CD8-positive, alpha-beta memory T cell (primary cell): ENCODE results near the gene TRAP1. TPM values are rescaled to one million over a fixed set of nuclear protein-coding genes. Genes with fewer than 3 reads are reported as not detected.

Source experiments
- CTCF ChIA-PET: fragments of 350-600 bp; sonication (Branson Sonifier 250); formaldehyde crosslinking; loops from one replicate; lab custom pipeline; 2021; ENCODE audit warnings: antibody characterized with exemption; lab: Charles Lee
- POLR2A ChIA-PET: fragments of 350-600 bp; sonication (Branson Sonifier 250); formaldehyde crosslinking; loops from one replicate; lab custom pipeline; 2021; ENCODE audit warnings: antibody characterized with exemption; lab: Charles Lee
- DNase-seq, 5 donors: peaks; one replicate each; pipeline versions ENCODE4 v3.0.0 to v3.0.0-alpha.2; 2020 to 2022; ENCODE audit warnings: mixed read lengths in 1 of 5
- H3K27ac ChIP-seq: one replicate; pipeline ENCODE4 v1.7.0; 2013; ENCODE audit warnings: low read depth, mild to moderate bottlenecking, low read length, moderate library complexity
- H3K27me3 ChIP-seq: 2 replicates; pipeline ENCODE4 v1.7.0; 2013; ENCODE audit warnings: low read length, mild to moderate bottlenecking; ENCODE audit not compliant: insufficient read depth, poor library complexity, severe bottlenecking
- H3K36me3 ChIP-seq: 2 replicates; pipeline ENCODE4 v1.7.0; 2013; ENCODE audit warnings: mild to moderate bottlenecking, low read length, moderate library complexity; ENCODE audit not compliant: insufficient read depth
- H3K4me1 ChIP-seq: 2 replicates; pipeline ENCODE4 v1.7.0; 2013; ENCODE audit warnings: mild to moderate bottlenecking, low read length, moderate library complexity; ENCODE audit not compliant: insufficient read depth
- H3K4me3 ChIP-seq: 2 replicates; pipeline ENCODE4 v1.7.0; 2013; ENCODE audit warnings: mild to moderate bottlenecking, low read length
- H3K9me3 ChIP-seq: 2 replicates; pipeline ENCODE4 v1.7.0; 2013; ENCODE audit warnings: mild to moderate bottlenecking, low read length
- H3K27ac Mint-ChIP-seq, 8 donors: one replicate each; pipeline ENCODE4 v1.8.0; 2020 to 2021; ENCODE audit warnings: mixed read lengths in 8 of 8, mild to moderate bottlenecking in 6 of 8, inconsistent platforms in 3 of 8, moderate library complexity in 3 of 8
- H3K27me3 Mint-ChIP-seq, 2 donors: one replicate each; pipeline ENCODE4 v1.8.0; 2020 to 2021; ENCODE audit warnings: mixed read lengths in 2 of 2, mild to moderate bottlenecking in 1 of 2, moderate library complexity in 1 of 2
- H3K36me3 Mint-ChIP-seq, 3 donors: one replicate each; pipeline ENCODE4 v1.8.0; 2020 to 2021; ENCODE audit warnings: mixed read lengths in 3 of 3, inconsistent platforms in 1 of 3, mild to moderate bottlenecking in 1 of 3
- H3K4me1 Mint-ChIP-seq, 3 donors: one replicate each; pipeline ENCODE4 v1.8.0; 2020 to 2021; ENCODE audit warnings: mixed read lengths in 3 of 3, inconsistent platforms in 1 of 3, mild to moderate bottlenecking in 1 of 3
- H3K4me3 Mint-ChIP-seq, 7 donors: one replicate each; pipeline ENCODE4 v1.8.0; 2020 to 2021; ENCODE audit warnings: mixed read lengths in 7 of 7, mild to moderate bottlenecking in 6 of 7, moderate library complexity in 4 of 7, inconsistent platforms in 2 of 7
- H3K9me3 Mint-ChIP-seq, 5 donors: one replicate each; pipeline ENCODE4 v1.8.0; 2020 to 2022; ENCODE audit warnings: mixed read lengths in 5 of 5, mild to moderate bottlenecking in 3 of 5, moderate library complexity in 2 of 5, inconsistent platforms in 1 of 5
- polyA plus RNA-seq: library from polyadenylated mRNA; unstranded; fragments of 300-500 nt; fragmentation: Illumina TruSeq; gene quantifications from one replicate; pipeline ENCODE4 v1.2.3, GENCODE V29; 2021
- total RNA-seq, 2 experiments: library from RNA; stranded (reverse); gene quantifications; one replicate each; pipeline ENCODE4 v1.2.3, GENCODE V29; 2021

The TRAP1 gene
- total and polyA plus RNA-seq, 3 experiments from 2014 or later = 53.5 to 308 (median 283) TPM

- Mint-ChIP-seq H3K9me3 (no peaks in the 10 kb centered on the region), H3K36me3 (peaks cover 0 to 69% (median 13%) of the 10 kb centered on the region in 3 donors), H3K27me3 (no peaks in the 10 kb centered on the region), H3K4me3 (no peak overlapping the region), H3K4me1 (peaks cover 0 to 4% (median 4%) of the 10 kb centered on the region in 3 donors), H3K27ac (peak overlapping the region in 1 of 8 donors; percentile 42)
- CTCF ChIA-PET = interaction anchor here (0.5 kb wide), 1 partner anchor 174 kb away, joined by 4 read pairs; no protein-coding TSS in a partner anchor
- H3K4me1 ChIP-seq = no peaks in the 10 kb centered on the region
- H3K9me3 ChIP-seq = no peaks in the 10 kb centered on the region
- POLR2A ChIA-PET = no interaction called here
- no peak for DNase-seq
- peaks cover 30% of the 10 kb centered on the region for H3K36me3 ChIP-seq
- H3K27ac ChIP-seq = no peak overlapping the region
- no peaks in the 10 kb centered on the region for H3K27me3 ChIP-seq
- no peak overlapping the region for H3K4me3 ChIP-seq
Measured at GRCh38 chr16:3729161-3730112, 12.1 kb upstream of the TRAP1 start.

- H3K27me3 ChIP-seq = no peaks in the 10 kb centered on the region
- H3K27ac ChIP-seq = no peak overlapping the region
- no peaks in the 10 kb centered on the region for H3K9me3 Mint-ChIP-seq
- peaks cover 0 to 63% (median 10%) of the 10 kb centered on the region in 3 donors for H3K36me3 Mint-ChIP-seq
- no peaks in the 10 kb centered on the region for H3K27me3 Mint-ChIP-seq
- DNase-seq = no peak
- H3K4me3 Mint-ChIP-seq = peak overlapping the region in 1 of 7 donors; percentile 9
- H3K4me3 ChIP-seq = no peak overlapping the region
- no peaks in the 10 kb centered on the region for H3K9me3 ChIP-seq
- H3K4me1 Mint-ChIP-seq = peaks cover 0 to 4% (median 3%) of the 10 kb centered on the region in 3 donors
- ChIA-PET CTCF (no interaction called here), POLR2A (no interaction called here)
- H3K27ac Mint-ChIP-seq = peak overlapping the region in 2 of 8 donors; percentile 50 to 54
- peaks cover 30% of the 10 kb centered on the region for H3K36me3 ChIP-seq
- no peaks in the 10 kb centered on the region for H3K4me1 ChIP-seq
Measured at GRCh38 chr16:3728424-3729160, 11.3 kb upstream of the TRAP1 start.

- peaks cover 30% of the 10 kb centered on the region for H3K36me3 ChIP-seq
- H3K27me3 ChIP-seq = no peaks in the 10 kb centered on the region
- H3K4me1 ChIP-seq = no peaks in the 10 kb centered on the region
- H3K9me3 ChIP-seq = no peaks in the 10 kb centered on the region
- H3K4me3 ChIP-seq = no peak overlapping the region
- peaks cover 0 to 4% (median 3%) of the 10 kb centered on the region in 3 donors for H3K4me1 Mint-ChIP-seq
- POLR2A ChIA-PET = no interaction called here
- peak overlapping the region in 1 of 7 donors; percentile 16 for H3K4me3 Mint-ChIP-seq
- H3K27ac Mint-ChIP-seq = peak overlapping the region in 1 of 8 donors; percentile 14
- no peaks in the 10 kb centered on the region for H3K9me3 Mint-ChIP-seq
- CTCF ChIA-PET = no interaction called here
- no peak for DNase-seq
- H3K27ac ChIP-seq = no peak overlapping the region
- H3K27me3 Mint-ChIP-seq = no peaks in the 10 kb centered on the region
- peaks cover 0 to 58% (median 10%) of the 10 kb centered on the region in 3 donors for H3K36me3 Mint-ChIP-seq
Measured at GRCh38 chr16:3727806-3728381, 10.6 kb upstream of the TRAP1 start.

- Histone ChIP-seq H3K27me3 (no peaks in the 10 kb centered on the region), H3K9me3 (no peaks in the 10 kb centered on the region), H3K4me3 (no peak overlapping the region), H3K27ac (no peak overlapping the region), H3K36me3 (peaks cover 20% of the 10 kb centered on the region), H3K4me1 (no peaks in the 10 kb centered on the region)
- DNase-seq = no peak
- Mint-ChIP-seq H3K4me1 (peaks cover 0 to 4% (median 3%) of the 10 kb centered on the region in 3 donors), H3K4me3 (no peak overlapping the region), H3K36me3 (peaks cover 0 to 40% (median 10%) of the 10 kb centered on the region in 3 donors), H3K27ac (no peak overlapping the region), H3K9me3 (no peaks in the 10 kb centered on the region), H3K27me3 (no peaks in the 10 kb centered on the region)
- CTCF ChIA-PET = no interaction called here
- POLR2A ChIA-PET = no interaction called here
Measured at GRCh38 chr16:3726021-3726687, 8.8 kb upstream of the TRAP1 start.

- no peak overlapping the region for H3K27ac ChIP-seq
Measured at GRCh38 chr16:3725276-3725675, 8.0 kb upstream of the TRAP1 start.

GRCh38 chr16:3722508-3722907 is 5.2 kb upstream of the TRAP1 start:
- no peak overlapping the region for H3K4me3 Mint-ChIP-seq
- peaks cover 0 to 6% (median 3%) of the 10 kb centered on the region in 3 donors for H3K36me3 Mint-ChIP-seq
- Histone ChIP-seq H3K4me1 (peaks cover 8% of the 10 kb centered on the region), H3K9me3 (no peaks in the 10 kb centered on the region), H3K36me3 (peaks cover under 1% of the 10 kb centered on the region), H3K27me3 (no peaks in the 10 kb centered on the region), H3K4me3 (no peak overlapping the region), H3K27ac (no peak overlapping the region)
- H3K4me1 Mint-ChIP-seq = peaks cover 6 to 14% (median 9%) of the 10 kb centered on the region in 3 donors
- POLR2A ChIA-PET = no interaction called here
- no peaks in the 10 kb centered on the region for H3K27me3 Mint-ChIP-seq
- peak overlapping the region in 1 of 8 donors; percentile 81 for H3K27ac Mint-ChIP-seq
- CTCF ChIA-PET = no interaction called here
- no peaks in the 10 kb centered on the region for H3K9me3 Mint-ChIP-seq
- DNase-seq = no peak

More at GRCh38 chr16:3725276-3725675, 8.0 kb upstream of the TRAP1 start:
- H3K4me1 Mint-ChIP-seq = peaks cover 0 to 4% (median 3%) of the 10 kb centered on the region in 3 donors
- Histone ChIP-seq H3K4me1 (no peaks in the 10 kb centered on the region), H3K36me3 (peaks cover 11% of the 10 kb centered on the region), H3K9me3 (no peaks in the 10 kb centered on the region), H3K4me3 (no peak overlapping the region), H3K27me3 (no peaks in the 10 kb centered on the region)
- no peak for DNase-seq
- no peaks in the 10 kb centered on the region for H3K27me3 Mint-ChIP-seq
- ChIA-PET POLR2A (no interaction called here), CTCF (interaction anchor here (0.9 to 1.6 kb wide), 2 partner anchors 34 to 37 kb away, joined by 3 to 4 read pairs; no protein-coding TSS in a partner anchor)
- H3K9me3 Mint-ChIP-seq = no peaks in the 10 kb centered on the region
- H3K4me3 Mint-ChIP-seq = peak overlapping the region in 1 of 7 donors; percentile 72
- peaks cover 0 to 31% (median 8%) of the 10 kb centered on the region in 3 donors for H3K36me3 Mint-ChIP-seq
- H3K27ac Mint-ChIP-seq = no peak overlapping the region

GRCh38 chr16:3720418-3720817 is 3.1 kb upstream of the TRAP1 start:
- no peaks in the 10 kb centered on the region for H3K27me3 ChIP-seq
- H3K4me3 ChIP-seq = no peak overlapping the region
- no peak for DNase-seq
- no peaks in the 10 kb centered on the region for H3K27me3 Mint-ChIP-seq
- no peak overlapping the region for H3K27ac ChIP-seq
- CTCF ChIA-PET = no interaction called here
- no peaks in the 10 kb centered on the region for H3K36me3 ChIP-seq
- H3K27ac Mint-ChIP-seq = peak overlapping the region in 1 of 8 donors; percentile 64
- H3K9me3 Mint-ChIP-seq = no peaks in the 10 kb centered on the region
- no peaks in the 10 kb centered on the region for H3K36me3 Mint-ChIP-seq
- H3K4me3 Mint-ChIP-seq = peak overlapping the region in 2 of 7 donors; percentile 40 to 82
- POLR2A ChIA-PET = no interaction called here
- peaks cover 15 to 22% (median 18%) of the 10 kb centered on the region in 3 donors for H3K4me1 Mint-ChIP-seq
- H3K9me3 ChIP-seq = no peaks in the 10 kb centered on the region
- peaks cover 15% of the 10 kb centered on the region for H3K4me1 ChIP-seq
